HCT116 (cell line): ENCODE results near the gene MYBPH. TPM values are rescaled to one million over a fixed set of nuclear protein-coding genes. Genes with fewer than 3 reads are reported as not detected.

ENCODE experiments used
- ATAC-seq: fragments of 200-7000 bp; cut with Tn5 transposase; 2 replicates; pipeline ENCODE4 v1.9.1; 2020; ENCODE audit warnings: mild to moderate bottlenecking, moderate library complexity
- BruUV-seq: library from RNA; stranded (reverse); fragments of 400-500 nt; replicated peaks from 2 replicates; lab custom pipeline; 2021; lab: Mats Ljungman, UMichigan
- CTCF ChIA-PET: fragments of 300-600 bp; sonication (Branson Sonifier 250); formaldehyde crosslinking; loops from one replicate; lab custom pipeline; 2021; ENCODE audit warnings: antibody characterized with exemption; lab: Charles Lee
- POLR2A ChIA-PET: fragments of 300-600, 350-600 bp; sonication (Branson Sonifier 250); formaldehyde crosslinking; loops from one replicate; lab custom pipeline; 2021; ENCODE audit warnings: antibody characterized with exemption; lab: Charles Lee
- RAD21 ChIA-PET, 2 experiments: fragments of 300-600 bp; sonication (Branson Sonifier 250); formaldehyde crosslinking; loops; one replicate each; lab custom pipeline; 2023; ENCODE audit warnings: low total read pairs in 2 of 2; ENCODE audit not compliant: uncharacterized antibody in 2 of 2, unreplicated experiment in 2 of 2, low non-redundant PET in 1 of 2; lab: Charles Lee
- DNase-seq: peaks from one replicate; pipeline ENCODE4 v3.0.0-alpha.2; 2010; ENCODE audit warnings: low read depth, low spot score
- H2AFZ ChIP-seq: fragments of 200-600 bp; shearing (Covaris generic), sonication (generic); 2 replicates; pipeline ENCODE4 v1.6.1; 2017; ENCODE audit warnings: low read depth, mixed run types, mixed read lengths, antibody characterized with exemption, low read length; ENCODE audit not compliant: poor library complexity, severe bottlenecking
- H3K27ac ChIP-seq: 2 replicates; pipeline ENCODE4 v1.5.1; 2012; ENCODE audit warnings: low read depth, low read length
- H3K27me3 ChIP-seq: fragments of 200-600 bp; sonication (generic); 2 replicates; pipeline ENCODE4 v1.6.1; 2016; ENCODE audit warnings: mixed run types, low read length, mixed read lengths; ENCODE audit not compliant: insufficient read depth
- H3K36me3 ChIP-seq, 2 experiments: fragments of 200-500 bp in 1 of 2; fragments of 200-600 bp in 1 of 2; sonication (Bioruptor generic) in 1 of 2; sonication (generic) in 1 of 2; 2 replicates each; pipeline versions ENCODE4 v1.5.1 to v1.6.1; 2014 to 2016; ENCODE audit warnings: low read length in 2 of 2, inconsistent platforms in 1 of 2, mixed read lengths in 1 of 2, mixed run types in 1 of 2; ENCODE audit not compliant: insufficient read depth in 2 of 2, control insufficient read depth in 1 of 2
- H3K4me1 ChIP-seq, 2 experiments: fragments of 200-600 bp in 1 of 2; sonication (generic) in 1 of 2; 2 replicates each; pipeline versions ENCODE4 v1.5.1 to v1.6.1; 2012 to 2017; ENCODE audit warnings: low read length in 2 of 2, inconsistent platforms in 1 of 2, mild to moderate bottlenecking in 1 of 2, mixed read lengths in 1 of 2, mixed run types in 1 of 2, moderate library complexity in 1 of 2; ENCODE audit not compliant: insufficient read depth in 2 of 2, control insufficient read depth in 1 of 2
- H3K4me2 ChIP-seq: fragments of 200-600 bp; sonication (generic); 2 replicates; pipeline ENCODE4 v1.6.1; 2017; ENCODE audit warnings: mixed run types, low read length, mixed read lengths
- H3K4me3 ChIP-seq, 2 experiments: fragments of 200-600 bp in 1 of 2; sonication (generic) in 1 of 2; replicated peaks in 1 of 2; 2 replicates each; pipeline ENCODE4 v1.5.1; 2011 to 2016; ENCODE audit warnings: low read length in 2 of 2, control low read depth in 1 of 2, low read depth in 1 of 2, mild to moderate bottlenecking in 1 of 2, mixed read lengths in 1 of 2, mixed run types in 1 of 2
- H3K79me2 ChIP-seq: fragments of 200-600 bp; sonication (generic); 2 replicates; pipeline ENCODE4 v1.6.1; 2017; ENCODE audit warnings: mild to moderate bottlenecking, mixed run types, low read length, moderate library complexity, mixed read lengths; ENCODE audit not compliant: insufficient read depth
- H3K9ac ChIP-seq: fragments of 200-600 bp; sonication (generic); 2 replicates; pipeline ENCODE4 v1.6.1; 2016; ENCODE audit warnings: low read length, mixed read lengths
- H3K9me2 ChIP-seq: fragments of 200-600 bp; sonication (generic), shearing (Covaris generic); 2 replicates; pipeline ENCODE4 v1.6.1; 2017; ENCODE audit warnings: mixed run types, mild to moderate bottlenecking, moderate library complexity; ENCODE audit not compliant: insufficient read depth
- H3K9me3 ChIP-seq, 2 experiments: fragments of 200-500 bp in 1 of 2; fragments of 200-600 bp in 1 of 2; sonication (Bioruptor generic) in 1 of 2; sonication (generic) in 1 of 2; 2 replicates each; pipeline ENCODE4 v1.6.1; 2014 to 2017; ENCODE audit warnings: low read length in 2 of 2, mixed read lengths in 2 of 2, inconsistent platforms in 1 of 2, low read depth in 1 of 2, mild to moderate bottlenecking in 1 of 2, mixed run types in 1 of 2, moderate library complexity in 1 of 2; ENCODE audit not compliant: control insufficient read depth in 1 of 2, insufficient read depth in 1 of 2
- H4K20me1 ChIP-seq: fragments of 200-600 bp; sonication (generic), shearing (Covaris generic); 2 replicates; pipeline ENCODE4 v1.6.1; 2017; ENCODE audit warnings: mixed run types, mild to moderate bottlenecking, moderate library complexity; ENCODE audit not compliant: insufficient read depth
- CBX3 ChIP-seq: IDR thresholded peaks from 2 replicates; pipeline ENCODE4 v1.6.1; 2012; ENCODE audit warnings: low read depth
- CEBPB ChIP-seq: IDR thresholded peaks from 2 replicates; pipeline ENCODE4 v1.6.1; 2012; ENCODE audit warnings: low read depth
- CTCF ChIP-seq, 3 experiments: fragments of 200-600 bp in 1 of 3; sonication (generic) in 1 of 3; IDR thresholded peaks in 2 of 3; conservative IDR thresholded peaks in 1 of 3; 2 replicates each; pipeline ENCODE4 v1.5.1; 2012 to 2017; ENCODE audit warnings: low read depth in 2 of 3, low read length in 2 of 3, antibody characterized with exemption in 1 of 3, borderline replicate concordance in 1 of 3, control low read depth in 1 of 3, mild to moderate bottlenecking in 1 of 3, mixed read lengths in 1 of 3, mixed run types in 1 of 3, moderate library complexity in 1 of 3; ENCODE audit not compliant: insufficient read depth in 1 of 3
- ELF1 ChIP-seq: IDR thresholded peaks from 2 replicates; pipeline ENCODE4 v1.6.1; 2012; ENCODE audit warnings: low read depth, borderline replicate concordance
- EZH2 ChIP-seq: fragments of 200-600 bp; sonication (generic); IDR thresholded peaks from 2 replicates; pipeline ENCODE4 v1.6.1; 2017; ENCODE audit warnings: antibody characterized with exemption, mixed run types
- FOSL1 ChIP-seq: IDR thresholded peaks from 2 replicates; pipeline ENCODE4 v1.6.1; 2012; ENCODE audit warnings: low read depth
- POLR2A ChIP-seq: IDR thresholded peaks from 2 replicates; pipeline ENCODE4 v1.7.0; 2011; ENCODE audit warnings: borderline replicate concordance; ENCODE audit not compliant: insufficient read depth, insufficient read length; ENCODE audit errors: extremely low read depth
- RAD21 ChIP-seq: IDR thresholded peaks from 2 replicates; pipeline ENCODE4 v1.6.1; 2012; ENCODE audit warnings: low read depth, mild to moderate bottlenecking
- SIN3A ChIP-seq: IDR thresholded peaks from 2 replicates; pipeline ENCODE4 v1.6.1; 2012; ENCODE audit warnings: low read depth
- SRF ChIP-seq: IDR thresholded peaks from 2 replicates; pipeline ENCODE4 v1.6.1; 2012; ENCODE audit warnings: low read depth
- TCF7L2 ChIP-seq: IDR thresholded peaks from 2 replicates; pipeline ENCODE4 v1.7.0; 2011; ENCODE audit warnings: borderline replicate concordance, inconsistent platforms; ENCODE audit not compliant: insufficient read depth, insufficient read length; ENCODE audit errors: extremely low read depth
- YY1 ChIP-seq: IDR thresholded peaks from 2 replicates; pipeline ENCODE4 v1.6.1; 2011; ENCODE audit warnings: low read length, low read depth, moderate library complexity, mild to moderate bottlenecking; ENCODE audit not compliant: insufficient replicate concordance; ENCODE audit errors: extremely low read depth
- ZBTB33 ChIP-seq: IDR thresholded peaks from 2 replicates; pipeline ENCODE4 v1.6.1; 2011; ENCODE audit warnings: mild to moderate bottlenecking, low read length, moderate library complexity; ENCODE audit not compliant: insufficient replicate concordance; ENCODE audit errors: extremely low read depth
- intact Hi-C: fragments of 100-400 bp; cut with micrococcal nuclease; formaldehyde crosslinking; loops from 2 replicates; pipeline ENCODE4 v1.10.0; 2022
- total RNA-seq: library from RNA; stranded (reverse); gene quantifications from one replicate; pipeline ENCODE4 v1.2.1, GENCODE V29; 2021; ENCODE audit not compliant: unreplicated experiment
- TF ChIP-seq, protein P1 (sequence below): IDR thresholded peaks from 2 replicates; pipeline ENCODE4 v1.6.1; 2012

The MYBPH gene
- total RNA-seq, 1 experiment from 2014 or later: 0.22 TPM

- no peaks in the 10 kb centered on the region for H4K20me1 ChIP-seq
- no peaks in the 10 kb centered on the region for H3K79me2 ChIP-seq
- TF ChIP-seq RAD21 (no peak), SRF (no peak), ZBTB33 (no peak), CEBPB (no peak), TCF7L2 (no peak), CTCF (IDR thresholded peaks at IDR 0.05 in 2 of 3, conservative IDR thresholded peaks at IDR 0.05 in 1 of 3; ENCODE audit: borderline replicate concordance in 1 of 3, insufficient read depth in 1 of 3, low read depth in 2 of 3, low read length in 2 of 3) (no peak), CBX3 (no peak), POLR2A (no peak), YY1 (no peak), SIN3A (no peak), FOSL1 (no peak), ELF1 (no peak), EZH2 (no peak)
- TF ChIP-seq, protein P1, sequence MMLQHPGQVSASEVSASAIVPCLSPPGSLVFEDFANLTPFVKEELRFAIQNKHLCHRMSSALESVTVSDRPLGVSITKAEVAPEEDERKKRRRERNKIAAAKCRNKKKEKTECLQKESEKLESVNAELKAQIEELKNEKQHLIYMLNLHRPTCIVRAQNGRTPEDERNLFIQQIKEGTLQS: no peak
- TF ChIP-seq, all 23 proteins: peak for 0
- Histone ChIP-seq H3K4me2 (no peak overlapping the region), H3K4me3 (no peak overlapping the region), H3K4me1 (peaks cover 3 to 22% of the 10 kb centered on the region in 2 experiments; a peak in 3 of 4 replicates), H3K27ac (no peak overlapping the region), H3K9me3 (no peaks in the 10 kb centered on the region), H3K36me3 (no peaks in the 10 kb centered on the region), H3K27me3 (no peaks in the 10 kb centered on the region), H3K9me2 (no peaks in the 10 kb centered on the region), H3K9ac (no peak overlapping the region), H2AFZ (no peak overlapping the region)
- intact Hi-C loops: no loop called here
- DNase-seq: no peak
- no peak for ATAC-seq
- ChIA-PET POLR2A (no interaction called here), RAD21 (no interaction called here), CTCF (interaction anchor here (1.7 kb wide), 1 partner anchor 14 kb away, joined by 4 read pairs; no protein-coding TSS in a partner anchor)
- BruUV-seq: no TSS peak
Observed at GRCh38 chr1:203158423-203158822, 17.2 kb downstream of the MYBPH start.
